GM19351 (cell line): ENCODE results near the gene SPOP.
A peak's percentile ranks its signal among the peaks of the same experiment; 100 is the strongest.
"Not testable (repeated sequence)": the region's sequence is repeated elsewhere in the genome, so short reads cannot be mapped to it uniquely, and the experiment has no call there.

Source experiments
- ATAC-seq: cut with Tn5 transposase; IDR thresholded peaks from one replicate; pipeline ENCODE4 v1.9.1; 2021; ENCODE audit warnings: mild to moderate bottlenecking, moderate library complexity; ENCODE audit not compliant: unreplicated experiment

SPOP gene

DNA sequence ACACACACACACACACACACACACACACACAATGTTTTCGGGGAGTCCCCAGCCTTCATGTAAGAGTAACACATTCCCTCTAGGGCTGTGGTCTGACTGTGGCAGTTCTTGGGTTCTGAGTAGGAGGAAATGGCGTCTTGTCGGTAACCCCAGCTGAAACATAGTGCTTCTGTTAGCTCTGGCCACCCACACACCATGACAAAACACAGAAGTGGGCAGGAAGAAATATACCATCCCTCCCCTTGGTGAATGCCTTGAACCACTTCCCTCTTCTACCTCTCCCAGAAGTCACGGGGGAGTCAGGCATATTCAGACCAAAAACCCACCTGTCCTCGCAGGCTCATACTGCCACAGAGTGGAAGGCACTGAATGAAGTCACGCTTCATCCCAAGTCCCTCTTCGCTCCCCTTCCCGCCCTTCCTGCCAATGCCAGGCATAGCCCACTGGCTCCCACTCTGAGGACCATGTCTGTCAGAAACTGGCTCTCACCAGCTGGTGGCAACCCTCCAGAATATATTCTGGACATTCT lies 18.4 kb upstream of the SPOP start:
- ATAC-seq, result peak; percentile 73

DNA sequence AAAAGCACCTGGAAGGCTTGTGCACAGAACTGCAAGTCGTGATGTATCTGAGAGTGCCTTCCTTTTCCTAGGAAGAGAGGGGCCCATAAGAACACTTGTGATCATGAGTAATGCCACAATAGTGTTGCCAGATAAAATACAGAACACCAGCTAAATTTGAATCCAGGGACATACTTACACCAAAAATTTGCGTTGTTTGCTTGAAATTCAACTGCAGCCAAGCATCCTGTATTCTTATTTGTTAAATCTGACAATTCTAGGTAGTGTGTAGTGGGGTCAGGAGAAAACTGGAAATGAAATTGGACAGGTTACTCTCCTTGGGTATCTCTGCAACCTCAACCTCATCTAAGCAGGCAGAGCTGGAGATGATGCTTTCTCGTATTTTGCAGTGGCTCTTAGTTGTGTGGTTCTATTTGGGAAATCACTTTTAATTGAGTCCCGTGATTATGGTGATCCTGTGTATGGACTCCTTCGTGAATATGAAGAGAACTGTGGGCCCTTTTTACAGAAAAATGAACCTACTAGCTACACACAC lies 17.9 kb upstream of the SPOP start:
- ATAC-seq, result no peak

DNA sequence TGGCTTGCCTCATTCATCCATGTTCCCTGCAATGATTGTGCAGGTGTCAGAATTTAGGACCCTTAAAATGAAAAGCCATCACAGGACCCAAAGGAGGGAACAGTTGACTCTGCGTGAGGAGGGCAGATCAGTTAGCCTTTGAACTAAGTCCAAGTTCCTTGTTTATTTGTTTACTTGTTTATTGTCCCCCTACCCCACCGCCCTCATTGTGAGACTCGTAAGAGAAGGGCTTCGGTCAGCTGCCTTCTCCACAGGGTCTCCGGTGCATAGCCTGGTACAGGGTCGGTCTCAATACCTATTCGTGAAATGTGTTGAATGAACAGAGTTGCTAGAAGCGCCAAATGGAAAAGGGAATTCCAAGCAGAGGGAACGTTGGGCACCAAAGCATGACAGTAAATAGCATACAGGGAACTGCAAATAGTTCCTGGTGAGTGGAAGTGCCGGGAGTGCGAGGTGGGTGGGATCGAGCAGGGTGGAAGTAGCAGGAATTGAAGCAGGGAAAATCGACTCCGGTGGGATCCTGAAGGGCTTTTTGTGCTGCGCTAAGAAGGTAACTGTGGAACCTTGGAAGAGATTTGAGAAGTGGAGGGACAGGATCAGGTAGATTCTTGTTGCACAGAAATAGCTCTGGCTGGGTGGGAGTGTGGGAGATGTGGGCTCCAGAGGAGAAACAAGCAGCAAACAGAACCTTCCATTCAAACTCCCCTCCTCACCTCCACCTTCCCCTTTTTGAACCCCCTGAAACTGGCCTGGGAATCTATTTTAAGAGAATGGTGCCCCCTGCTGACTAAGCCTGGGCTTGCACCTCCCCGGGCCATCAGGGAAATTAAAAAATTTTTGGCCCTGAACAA lies 17.2 kb upstream of the SPOP start:
- ATAC-seq, result no peak

DNA sequence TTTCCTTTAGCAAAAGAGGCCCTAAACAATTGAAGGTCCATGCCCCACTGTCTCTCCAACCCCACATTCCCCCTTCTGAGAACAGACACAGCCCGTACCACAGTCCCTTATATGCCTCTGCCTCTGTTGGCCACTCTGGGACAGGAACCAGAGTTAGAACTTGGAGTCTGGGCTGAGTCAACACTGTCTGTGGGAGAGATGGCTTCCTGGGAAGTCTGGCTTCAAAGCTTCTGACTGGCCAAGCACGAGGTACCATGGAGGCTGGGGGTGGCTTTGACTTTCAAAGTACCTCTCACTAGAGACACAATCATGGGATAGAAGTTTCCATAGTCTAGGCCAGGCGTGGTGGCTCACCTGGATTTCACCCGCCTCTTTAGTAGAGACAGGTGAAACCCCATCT lies 14.9 kb upstream of the SPOP start:
- no peak for ATAC-seq

DNA sequence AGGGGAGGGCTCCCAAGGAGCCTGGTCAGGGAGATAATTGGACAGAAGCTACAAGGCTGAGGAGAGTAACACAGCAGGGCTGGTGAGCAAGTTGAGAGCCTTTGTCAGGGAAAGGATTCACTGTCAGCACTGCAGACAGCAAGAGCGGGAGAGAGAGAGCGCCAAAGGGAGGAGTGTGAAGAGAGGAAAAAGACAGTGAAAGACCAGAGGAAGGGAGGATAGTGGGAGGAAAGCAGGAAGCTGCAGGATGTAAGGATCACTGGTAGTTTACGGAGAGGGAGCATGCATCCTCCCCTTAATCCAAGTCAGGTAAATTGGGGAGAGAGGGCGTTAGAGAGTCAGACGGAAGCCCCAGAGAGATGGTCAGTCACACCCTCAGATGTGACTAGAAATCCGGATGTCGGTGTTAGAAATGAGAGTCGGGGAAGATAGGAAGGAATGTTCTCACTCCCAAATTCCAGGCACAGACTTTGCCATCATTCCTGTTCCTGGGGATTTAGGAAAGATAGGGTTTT lies 13.8 kb upstream of the SPOP start:
- ATAC-seq, result no peak

DNA sequence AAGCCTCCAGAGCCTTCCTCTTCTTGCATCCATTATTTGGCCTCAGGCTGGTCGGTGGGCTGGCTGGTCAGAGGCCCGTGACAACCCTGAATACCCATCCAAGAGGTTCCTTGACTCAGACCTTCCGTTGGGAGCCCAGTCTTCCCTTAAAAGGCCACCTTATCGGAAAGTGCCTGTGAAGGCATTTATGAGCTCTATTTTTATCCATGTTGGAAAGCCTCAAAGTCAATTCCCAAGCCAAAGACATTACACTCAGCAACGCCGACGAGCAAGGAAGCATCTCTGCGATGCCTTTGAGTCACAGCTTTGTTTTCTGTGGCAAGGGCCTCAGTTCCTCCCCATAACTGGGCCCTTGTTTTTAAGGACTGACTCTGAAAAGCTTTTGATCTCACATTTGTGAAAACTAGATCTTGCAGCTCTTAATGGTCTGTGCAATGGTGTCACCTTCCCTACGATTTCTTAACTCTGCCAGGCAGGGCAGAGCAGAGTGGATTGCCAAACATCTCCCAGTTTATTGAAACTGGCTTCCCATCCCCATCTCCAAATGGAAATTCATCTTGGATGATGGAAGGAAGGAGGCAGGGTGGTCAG lies 13.3 kb upstream of the SPOP start:
- ATAC-seq, result no peak

DNA sequence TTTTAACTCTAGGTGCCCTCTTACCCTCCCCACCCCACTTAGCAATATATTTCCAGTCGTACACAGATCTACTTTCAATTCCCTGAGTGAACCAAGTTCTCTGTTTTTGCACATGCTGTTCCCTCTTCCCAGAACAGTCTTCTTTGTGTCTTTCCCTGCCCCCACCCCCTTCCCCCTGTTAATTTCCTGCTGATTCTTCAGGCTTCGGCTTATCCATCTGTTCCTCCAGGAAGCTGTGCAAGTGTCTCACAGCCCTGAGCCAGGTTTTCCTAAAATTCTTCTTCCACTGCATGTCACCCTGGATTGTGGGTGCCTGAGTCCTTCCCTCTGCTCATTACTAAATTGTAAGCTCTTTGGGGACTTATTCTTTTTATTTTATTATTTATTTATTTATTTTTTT lies 12.4 kb upstream of the SPOP start:
- no peak for ATAC-seq

DNA sequence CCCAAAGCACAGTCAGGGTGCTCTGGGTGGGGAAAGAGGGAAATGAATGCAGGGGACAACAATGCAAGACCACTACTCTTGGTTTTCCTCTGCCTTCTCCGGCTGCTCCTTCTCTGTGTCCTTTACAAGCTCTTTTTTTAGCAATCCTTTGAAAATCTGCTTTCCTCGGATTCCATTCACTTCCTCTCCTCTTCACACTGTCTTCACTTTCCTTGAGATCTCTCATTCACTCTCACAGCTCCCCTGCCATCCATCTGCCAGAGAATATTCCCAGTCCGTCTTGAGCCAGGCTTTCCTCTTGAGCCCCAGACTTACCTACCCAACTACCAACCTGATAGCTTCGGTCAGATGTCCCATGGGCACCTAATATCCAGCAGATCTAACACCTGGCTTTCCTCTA lies 11.0 kb upstream of the SPOP start:
- ATAC-seq, result no peak

DNA sequence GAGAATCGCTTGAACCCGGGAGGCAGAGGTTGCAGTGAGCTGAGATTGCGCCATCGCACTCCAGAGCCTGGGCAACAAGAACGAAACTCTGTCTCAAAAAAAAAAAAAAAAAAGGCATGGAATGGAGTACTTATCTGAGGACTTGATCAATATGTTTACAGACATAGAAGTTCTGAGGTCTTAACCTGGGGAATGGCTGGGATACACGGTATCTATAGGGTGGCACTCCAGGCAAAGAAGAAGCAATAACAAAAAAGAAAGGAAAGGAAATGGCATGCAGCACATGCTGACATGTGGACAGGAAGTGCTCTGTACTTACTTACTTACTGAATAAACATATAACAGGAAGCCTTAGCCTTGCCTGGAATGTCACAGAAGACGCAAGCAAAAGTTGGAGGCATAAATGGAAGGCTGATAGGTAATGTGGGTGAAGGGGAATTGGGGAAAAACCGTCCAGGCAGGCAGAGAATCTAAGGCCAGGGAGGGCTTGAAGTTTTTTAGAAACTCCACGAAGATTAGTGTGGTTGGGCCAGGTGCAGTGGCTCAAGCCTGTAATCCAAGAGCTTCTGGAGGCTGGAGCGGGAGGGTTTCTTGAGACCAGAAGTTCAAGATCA lies 10.1 kb upstream of the SPOP start:
- ATAC-seq, result no peak

DNA sequence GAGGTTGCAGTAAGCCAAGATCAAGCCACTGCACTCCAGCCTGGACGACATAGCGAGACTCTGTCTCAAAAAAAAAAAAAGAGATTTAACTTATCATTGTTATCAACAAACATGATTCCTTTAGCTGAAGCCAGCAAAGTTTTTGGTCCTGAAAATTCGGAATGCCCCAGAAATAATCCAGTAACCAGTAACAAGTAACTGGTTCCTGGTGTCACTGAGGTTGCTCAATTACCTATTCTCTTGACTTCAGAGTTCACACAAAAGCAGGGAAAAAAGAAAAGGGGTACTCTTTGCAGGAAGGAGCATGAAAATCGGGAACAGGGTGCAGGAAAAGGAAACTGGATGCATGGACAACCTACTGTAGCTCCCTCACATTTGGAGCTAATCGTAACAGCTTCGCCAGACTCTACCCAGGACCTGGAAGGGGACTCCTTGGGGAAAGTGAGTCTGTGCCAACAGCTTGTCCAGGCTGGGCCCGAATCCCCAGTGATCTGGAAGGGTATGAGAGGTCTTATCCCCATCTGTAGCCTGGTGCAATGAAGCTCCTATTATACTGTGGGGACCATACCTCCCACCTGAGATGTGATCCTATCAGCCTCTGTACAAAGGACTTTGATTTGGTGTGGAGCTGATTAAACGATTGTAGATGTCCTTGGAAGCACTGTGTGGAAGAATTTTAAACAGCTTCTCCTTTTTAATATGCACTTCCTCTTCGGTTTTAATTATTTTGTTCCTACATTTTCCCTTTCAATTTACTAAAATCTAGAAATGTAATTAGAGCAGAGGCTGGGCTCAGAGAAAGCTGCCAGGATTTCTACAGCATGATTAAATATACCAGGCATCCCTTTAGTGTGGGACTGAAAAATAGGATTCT lies 3.4 kb upstream of the SPOP start:
- no peak for ATAC-seq

DNA sequence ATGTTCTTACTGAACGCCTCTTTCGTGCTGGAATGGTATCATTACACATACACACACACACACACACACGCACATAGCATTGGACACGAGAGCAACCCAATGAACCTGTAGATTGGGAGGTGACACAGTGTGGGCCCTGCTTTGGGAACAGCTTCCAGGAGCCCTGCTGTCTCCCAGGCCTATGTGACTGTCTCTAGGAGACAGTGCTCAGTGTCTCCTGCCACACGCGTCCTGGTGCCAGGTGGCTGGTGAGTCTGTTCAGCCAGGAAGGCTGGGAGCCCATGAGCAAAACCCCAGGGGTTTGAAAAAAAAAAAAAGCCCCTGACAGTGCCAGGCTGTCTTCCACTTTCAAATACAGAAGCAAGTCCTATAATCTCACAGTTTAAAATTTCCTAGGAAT lies 2.4 kb upstream of the SPOP start:
- ATAC-seq, result no peak

DNA sequence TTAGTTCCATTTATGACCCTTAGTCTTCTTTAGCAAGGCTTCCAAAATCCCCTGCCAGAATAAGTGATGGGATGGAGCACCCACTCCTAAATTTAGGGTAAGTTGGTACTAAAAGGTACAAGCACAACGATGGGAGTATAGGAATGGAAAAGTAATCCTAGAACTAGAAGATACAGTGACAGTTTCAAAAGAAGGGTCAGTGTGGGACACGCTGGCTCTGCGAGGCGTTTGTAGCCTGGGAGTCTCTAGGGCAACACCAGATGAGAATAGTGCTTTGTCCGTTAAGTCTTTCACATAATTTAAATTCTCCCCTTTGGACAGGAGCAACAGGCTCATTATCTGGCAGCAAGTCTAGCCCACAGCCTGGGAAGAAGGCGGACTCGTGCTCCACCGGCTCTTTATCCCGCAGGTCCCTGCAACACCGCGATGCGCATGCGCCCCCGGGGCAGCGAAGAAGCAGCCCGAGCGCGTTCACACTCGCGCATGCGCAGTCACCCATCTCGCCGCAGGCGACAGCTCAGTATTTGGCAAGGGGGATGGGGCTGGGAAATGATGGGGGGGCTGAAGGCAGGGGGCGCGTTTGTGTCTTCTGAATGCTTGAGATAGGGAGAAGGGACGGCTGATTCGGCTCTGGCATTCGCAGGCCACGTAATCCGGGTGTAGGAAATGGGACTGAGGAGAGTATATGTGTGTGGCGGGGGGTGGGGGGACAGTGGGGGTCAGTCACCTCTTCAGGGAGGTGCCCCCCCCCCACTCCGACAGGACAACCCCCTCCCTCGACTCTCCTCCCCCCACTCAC lies 564 bp downstream of the SPOP start:
- ATAC-seq, result no peak

DNA sequence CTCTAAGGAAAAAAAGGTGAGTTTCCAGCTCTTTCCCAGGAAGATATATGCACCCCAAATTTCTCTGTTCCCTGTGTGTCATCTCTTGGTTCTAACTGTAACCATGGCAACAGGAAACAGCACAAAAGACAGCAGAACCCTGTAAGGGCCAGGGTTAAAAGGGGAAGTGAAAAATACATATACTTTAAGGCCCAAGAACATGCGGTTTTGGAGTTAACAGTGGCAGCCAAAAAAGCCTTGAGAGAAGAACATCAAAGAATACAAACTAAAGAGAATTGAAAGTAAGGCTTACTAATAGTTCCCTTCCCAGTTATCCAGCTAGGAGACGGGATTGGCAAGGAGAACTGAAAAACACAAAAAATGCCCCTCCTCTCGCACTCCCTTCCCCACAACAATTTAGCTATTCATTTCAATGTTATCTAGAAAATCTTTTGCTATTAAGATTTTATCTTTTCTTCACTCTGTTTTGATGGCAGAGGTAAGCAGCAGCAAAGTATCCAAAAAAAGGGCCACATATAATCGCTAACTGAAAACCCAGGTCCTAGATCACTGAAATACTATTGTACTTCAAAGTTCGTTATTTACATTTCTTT lies 1.5 kb downstream of the SPOP start:
- peak; percentile 79 for ATAC-seq

DNA sequence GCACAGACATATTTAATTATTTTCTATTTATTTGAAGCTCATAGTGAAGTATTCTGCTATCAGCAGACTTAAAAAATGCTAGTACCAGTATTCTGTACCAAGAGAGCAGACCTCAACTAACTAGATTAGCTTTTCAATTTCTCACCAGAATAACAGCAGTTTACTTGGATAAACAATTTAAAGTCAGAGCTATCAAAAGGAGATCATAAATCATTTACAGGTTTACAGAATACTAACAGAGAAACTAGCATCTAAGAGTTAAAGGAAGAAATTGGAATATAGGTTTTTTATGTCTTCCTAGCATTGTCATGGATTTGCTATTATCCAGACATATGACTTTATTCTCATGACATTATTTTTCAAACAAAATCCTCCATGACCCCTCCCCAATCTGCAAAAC lies 3.4 kb downstream of the SPOP start:
- ATAC-seq, result no peak

DNA sequence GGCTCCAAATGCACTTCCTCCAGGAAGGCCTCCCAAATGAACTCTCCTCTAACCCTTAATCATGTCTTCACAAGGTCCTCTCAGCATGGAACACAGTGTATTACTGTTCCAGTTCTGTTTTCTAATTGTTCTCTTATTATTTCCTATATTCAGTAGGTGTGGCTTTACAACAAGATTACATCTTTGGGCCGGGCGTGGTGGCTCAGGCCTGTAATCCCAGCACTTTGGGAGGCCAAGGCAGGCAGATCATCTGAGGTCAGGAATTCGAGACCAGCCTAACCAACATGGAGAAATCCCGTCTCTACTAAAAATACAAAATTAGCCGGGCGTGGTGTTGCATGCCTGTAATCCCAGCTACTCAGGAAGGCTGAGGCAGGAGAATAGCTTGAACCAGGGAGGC lies 4.2 kb downstream of the SPOP start:
- not testable (repeated sequence) for ATAC-seq

DNA sequence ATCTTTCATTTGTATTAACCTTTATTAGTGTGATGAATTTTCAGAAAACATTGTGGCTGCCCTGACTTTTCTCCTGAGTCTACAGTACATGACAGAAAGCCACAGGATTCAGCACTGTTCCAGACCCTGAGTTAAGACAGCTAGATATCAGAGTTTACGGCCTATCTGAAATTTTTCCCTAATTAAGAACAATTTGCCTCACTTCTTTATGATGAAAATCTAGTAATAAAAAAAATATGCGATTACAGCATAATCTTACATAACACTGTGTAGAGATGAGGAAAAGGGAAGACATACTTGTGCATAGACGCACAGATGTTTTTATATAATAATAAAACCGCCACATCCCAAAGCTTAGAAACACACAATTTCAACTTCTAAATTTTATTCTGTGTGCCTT lies 7.3 kb downstream of the SPOP start:
- ATAC-seq, result no peak

DNA sequence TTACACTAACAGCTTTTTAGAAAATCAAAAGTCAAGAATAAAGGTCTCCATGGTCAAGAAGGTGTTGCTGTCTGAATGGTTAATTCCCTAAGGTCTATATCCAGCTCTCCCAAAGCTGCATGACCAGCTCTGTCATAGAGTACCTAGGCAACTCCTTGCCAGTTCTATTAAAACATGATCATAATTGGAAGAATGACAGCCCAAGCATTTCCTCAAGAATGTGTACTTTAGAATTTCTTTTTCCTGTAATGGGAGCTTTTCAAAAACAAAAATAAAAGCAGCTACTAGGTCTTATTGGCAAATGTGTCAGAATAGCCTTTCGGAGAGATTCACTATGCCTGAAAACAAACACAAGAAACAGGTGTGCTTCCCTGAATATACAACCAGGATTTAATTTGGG lies 7.9 kb downstream of the SPOP start:
- no peak for ATAC-seq

DNA sequence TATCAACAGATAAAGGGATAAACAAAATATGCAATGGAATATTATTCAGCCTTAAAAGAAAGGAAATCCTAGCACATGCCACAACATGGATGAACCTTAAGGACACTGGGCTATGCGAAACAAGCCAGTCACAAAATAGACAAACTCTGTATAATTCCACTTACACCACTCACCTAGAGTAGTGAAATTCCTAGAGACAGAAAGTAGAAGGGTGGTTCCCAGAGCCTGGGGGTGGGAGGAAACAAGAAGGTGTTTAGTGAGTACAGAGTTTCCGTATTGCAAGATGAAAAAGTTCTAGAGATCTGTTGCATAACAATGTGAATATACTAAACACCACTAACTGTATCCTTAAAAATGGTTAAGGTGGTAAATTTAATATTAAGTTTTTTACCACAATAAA lies 10.0 kb downstream of the SPOP start:
- no peak for ATAC-seq

DNA sequence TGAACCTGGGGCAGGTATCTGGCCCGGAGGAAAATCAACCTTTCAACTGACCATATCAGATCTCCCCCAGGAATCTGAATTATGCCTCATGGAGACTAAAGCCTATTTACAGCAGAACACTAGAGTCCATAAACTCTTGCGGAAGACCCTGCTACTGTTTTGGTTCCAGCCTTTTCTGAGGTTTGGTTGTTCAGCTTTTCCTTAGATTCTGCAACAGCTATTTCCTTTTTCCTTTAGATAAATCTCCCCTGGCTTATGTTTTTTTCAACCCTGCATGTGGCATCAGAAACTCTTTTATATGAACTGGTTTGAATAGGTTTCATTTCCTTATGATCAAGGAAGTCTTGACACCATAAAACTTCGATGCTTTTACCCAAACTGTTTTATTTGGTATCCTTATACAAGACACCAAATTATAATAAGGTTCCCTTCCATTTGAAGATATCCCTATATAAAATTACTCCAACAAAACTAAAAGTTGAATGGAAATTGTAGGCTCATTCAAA lies 13.1 kb downstream of the SPOP start:
- no peak for ATAC-seq
